WTC11 (cell line): ENCODE results near the gene SKAP2. TPM values are rescaled to one million over a fixed set of nuclear protein-coding genes. Genes with fewer than 3 reads are reported as not detected.

Experiments used
- ATAC-seq: fragments of 200-7000 bp; cut with Tn5 transposase; 2 replicates; pipeline ENCODE4 v1.10.0; 2021; ENCODE audit warnings: mild to moderate bottlenecking, moderate library complexity
- CTCF ChIA-PET: fragments of 300-600 bp; sonication (Branson Sonifier 250); formaldehyde crosslinking; loops from one replicate; lab custom pipeline; 2021; ENCODE audit warnings: antibody characterized with exemption; lab: Charles Lee
- POLR2A ChIA-PET: fragments of 350-600 bp; sonication (Branson Sonifier 250); formaldehyde crosslinking; loops from one replicate; lab custom pipeline; 2021; ENCODE audit warnings: antibody characterized with exemption; lab: Charles Lee
- DNase-seq: peaks from one replicate; pipeline ENCODE4 v3.0.0; 2021; ENCODE audit warnings: low spot score
- H3K27ac Mint-ChIP-seq: 2 replicates; pipeline ENCODE4 v1.8.0; 2021; ENCODE audit warnings: mixed read lengths
- H3K27me3 Mint-ChIP-seq: 2 replicates; pipeline ENCODE4 v1.8.0; 2021; ENCODE audit warnings: low read depth, mild to moderate bottlenecking, moderate library complexity, mixed read lengths
- H3K36me3 Mint-ChIP-seq: 2 replicates; pipeline ENCODE4 v1.8.0; 2021; ENCODE audit warnings: mixed read lengths
- H3K4me1 Mint-ChIP-seq: 2 replicates; pipeline ENCODE4 v1.8.0; 2022; ENCODE audit warnings: mixed read lengths
- H3K4me3 Mint-ChIP-seq: 2 replicates; pipeline ENCODE4 v1.8.0; 2021; ENCODE audit warnings: mild to moderate bottlenecking, moderate library complexity, mixed read lengths
- H3K9me3 Mint-ChIP-seq: 2 replicates; pipeline ENCODE4 v1.8.0; 2021; ENCODE audit warnings: mixed read lengths
- ATF3 ChIP-seq: sonication (generic); formaldehyde crosslinking; conservative IDR thresholded peaks from 2 replicates; pipeline ENCODE4 v1.8.1; 2022; ENCODE audit warnings: mild to moderate bottlenecking, missing genetic modification reagents
- CBFB ChIP-seq: sonication (generic); formaldehyde crosslinking; IDR thresholded peaks from 2 replicates; pipeline ENCODE4 v1.8.1; 2022; ENCODE audit warnings: mild to moderate bottlenecking, low read depth, missing genetic modification reagents
- CREB1 ChIP-seq: sonication (generic); formaldehyde crosslinking; IDR thresholded peaks from 2 replicates; pipeline ENCODE4 v1.8.0; 2023; ENCODE audit warnings: mild to moderate bottlenecking, missing genetic modification reagents
- E2F1 ChIP-seq: sonication (generic); formaldehyde crosslinking; IDR thresholded peaks from 2 replicates; pipeline ENCODE4 v1.8.0; 2022; ENCODE audit warnings: mild to moderate bottlenecking, missing genetic modification reagents
- ERG ChIP-seq: fragments of 250-450 bp; sonication (Bioruptor Pico); IDR thresholded peaks from 2 replicates; pipeline ENCODE4 v1.8.0; 2021; ENCODE audit warnings: mild to moderate bottlenecking
- ESRRA ChIP-seq: sonication (generic); formaldehyde crosslinking; IDR thresholded peaks from 2 replicates; pipeline ENCODE4 v1.8.1; 2022; ENCODE audit warnings: mild to moderate bottlenecking, missing genetic modification reagents, borderline replicate concordance
- ETV6 ChIP-seq: sonication (generic); formaldehyde crosslinking; IDR thresholded peaks from 2 replicates; pipeline ENCODE4 v1.8.1; 2022; ENCODE audit warnings: mild to moderate bottlenecking, missing genetic modification reagents
- HMGA2 ChIP-seq: fragments of 250-450 bp; sonication (Bioruptor Pico); IDR thresholded peaks from 2 replicates; pipeline ENCODE4 v1.4.0; 2021; ENCODE audit warnings: mild to moderate bottlenecking, moderate library complexity
- HMGXB4 ChIP-seq: sonication (generic); formaldehyde crosslinking; IDR thresholded peaks from 2 replicates; pipeline ENCODE4 v1.8.1; 2023; ENCODE audit warnings: mild to moderate bottlenecking, moderate library complexity, missing genetic modification reagents
- KAT7 ChIP-seq: sonication (generic); formaldehyde crosslinking; IDR thresholded peaks from 2 replicates; pipeline ENCODE4 v1.8.1; 2023; ENCODE audit warnings: missing genetic modification reagents, mild to moderate bottlenecking, borderline replicate concordance
- MXD4 ChIP-seq: fragments of 250-450 bp; sonication (Bioruptor Pico); IDR thresholded peaks from 2 replicates; pipeline ENCODE4 v1.8.0; 2021; ENCODE audit warnings: mild to moderate bottlenecking, moderate library complexity, borderline replicate concordance
- OVOL2 ChIP-seq: fragments of 250-450 bp; sonication (Bioruptor Pico); IDR thresholded peaks from 2 replicates; pipeline ENCODE4 v1.9.0; 2021; ENCODE audit warnings: mild to moderate bottlenecking, borderline replicate concordance
- PREB ChIP-seq: sonication (generic); formaldehyde crosslinking; IDR thresholded peaks from 2 replicates; pipeline ENCODE4 v1.8.1; 2022; ENCODE audit warnings: mild to moderate bottlenecking, missing genetic modification reagents, moderate library complexity, borderline replicate concordance
- SMAD3 ChIP-seq: sonication (generic); formaldehyde crosslinking; IDR thresholded peaks from 2 replicates; pipeline ENCODE4 v1.8.0; 2022; ENCODE audit warnings: missing genetic modification reagents, mild to moderate bottlenecking, borderline replicate concordance
- SMAD4 ChIP-seq: sonication (generic); formaldehyde crosslinking; IDR thresholded peaks from 2 replicates; pipeline ENCODE4 v1.8.0; 2022; ENCODE audit warnings: mild to moderate bottlenecking, missing genetic modification reagents
- STAT6 ChIP-seq: sonication (generic); formaldehyde crosslinking; conservative IDR thresholded peaks from 2 replicates; pipeline ENCODE4 v1.8.1; 2023; ENCODE audit warnings: mild to moderate bottlenecking, low read depth, missing genetic modification reagents, moderate library complexity
- TEAD1 ChIP-seq: sonication (generic); formaldehyde crosslinking; IDR thresholded peaks from 2 replicates; pipeline ENCODE4 v1.8.0; 2022; ENCODE audit warnings: mild to moderate bottlenecking, missing genetic modification reagents
- USF2 ChIP-seq: sonication (generic); formaldehyde crosslinking; IDR thresholded peaks from 2 replicates; pipeline ENCODE4 v1.8.1; 2023; ENCODE audit warnings: mild to moderate bottlenecking, missing genetic modification reagents, moderate library complexity
- ZBTB43 ChIP-seq: sonication (generic); formaldehyde crosslinking; IDR thresholded peaks from 2 replicates; pipeline ENCODE4 v1.8.1; 2023; ENCODE audit warnings: mild to moderate bottlenecking, missing genetic modification reagents
- ZNF232 ChIP-seq: sonication (generic); formaldehyde crosslinking; IDR thresholded peaks from 2 replicates; pipeline ENCODE4 v1.8.0; 2022; ENCODE audit warnings: mild to moderate bottlenecking, missing genetic modification reagents
- ZNF263 ChIP-seq: sonication (generic); formaldehyde crosslinking; IDR thresholded peaks from 2 replicates; pipeline ENCODE4 v1.8.1; 2022; ENCODE audit warnings: low read depth, mild to moderate bottlenecking, moderate library complexity, missing genetic modification reagents
- ZNF416 ChIP-seq: fragments of 250-450 bp; sonication (Bioruptor Pico); IDR thresholded peaks from 2 replicates; pipeline ENCODE4 v1.9.0; 2021; ENCODE audit warnings: mild to moderate bottlenecking, inconsistent platforms
- ZNF425 ChIP-seq: fragments of 250-450 bp; sonication (Bioruptor Pico); conservative IDR thresholded peaks from 2 replicates; pipeline ENCODE4 v1.9.0; 2021; ENCODE audit warnings: mild to moderate bottlenecking
- total RNA-seq: library from RNA; stranded (reverse); gene quantifications from 3 replicates; pipeline ENCODE4 v1.2.3, GENCODE V29; 2021

Gene SKAP2
- total RNA-seq, 1 experiment from 2014 or later, result 2.5 TPM

- Mint-ChIP-seq H3K4me3 (no peak overlapping the region), H3K27ac (no peak overlapping the region), H3K9me3 (no peaks in the 10 kb centered on the region), H3K36me3 (no peaks in the 10 kb centered on the region), H3K27me3 (no peaks in the 10 kb centered on the region), H3K4me1 (0 out of 2 replicates have a peak, but pooled peaks cover 2% of the 10 kb centered on the region)
- ATAC-seq, result no peak
- ChIA-PET POLR2A (no interaction called here), CTCF (no interaction called here)
- TF ChIP-seq ZNF425 (CRISPR knock-in tag) (no peak), MXD4 (CRISPR knock-in tag) (no peak), HMGXB4 (no peak), ZNF416 (CRISPR knock-in tag) (no peak), PREB (CRISPR knock-in tag) (no peak), HMGA2 (CRISPR knock-in tag) (no peak), CREB1 (CRISPR knock-in tag) (no peak)
- no peak for DNase-seq
Measured at GRCh38 chr7:26645121-26645520, 219.3 kb downstream of the SKAP2 start.

GRCh38 chr7:26642416-26642815 lies 222.0 kb downstream of the SKAP2 start:
- H3K4me1 Mint-ChIP-seq, result no peaks in the 10 kb centered on the region
- H3K36me3 Mint-ChIP-seq, result no peaks in the 10 kb centered on the region
- ATAC-seq (no peak), DNase-seq (no peak)
- ChIA-PET POLR2A (no interaction called here), CTCF (no interaction called here)
- H3K27me3 Mint-ChIP-seq, result no peaks in the 10 kb centered on the region
- H3K27ac Mint-ChIP-seq, result no peak overlapping the region
- H3K4me3 Mint-ChIP-seq, result no peak overlapping the region
- H3K9me3 Mint-ChIP-seq, result no peaks in the 10 kb centered on the region
- no peak for TF ChIP-seq OVOL2 (CRISPR knock-in tag)
- TF ChIP-seq USF2 (CRISPR knock-in tag), result no peak
- no peak for TF ChIP-seq SMAD4 (CRISPR knock-in tag)
- no peak for TF ChIP-seq ETV6 (CRISPR knock-in tag)
- TF ChIP-seq ZNF232 (CRISPR knock-in tag), result no peak
- TF ChIP-seq ATF3 (CRISPR knock-in tag), result no peak
- no peak for TF ChIP-seq ZNF263 (CRISPR knock-in tag)
- TF ChIP-seq SMAD3 (CRISPR knock-in tag), result no peak
- TF ChIP-seq CBFB, result no peak
- no peak for TF ChIP-seq E2F1 (CRISPR knock-in tag)
- no peak for TF ChIP-seq TEAD1 (CRISPR knock-in tag)
- TF ChIP-seq STAT6 (CRISPR knock-in tag), result no peak
- TF ChIP-seq ERG (CRISPR knock-in tag), result no peak
- TF ChIP-seq KAT7 (CRISPR knock-in tag), result no peak
- TF ChIP-seq ZBTB43 (CRISPR knock-in tag), result no peak
- TF ChIP-seq ESRRA (CRISPR knock-in tag), result no peak
